A549 (cell line): Measurements from ENCODE around the gene TMX4. TPM values are rescaled to one million over a fixed set of nuclear protein-coding genes. Genes with fewer than 3 reads are reported as not detected.
"Not testable (repeated sequence)": the region's sequence is repeated elsewhere in the genome, so short reads cannot be mapped to it uniquely, and the experiment has no call there.

Source experiments
- ATAC-seq, 2 experiments: fragments of 200-7000 bp in 1 of 2; fragments of >200 bp in 1 of 2; cut with Nextera tagmentation in 1 of 2; cut with Tn5 transposase in 1 of 2; 3 replicates each; pipeline versions ENCODE4 v1.8.0 to v1.9.1; 2018 to 2020; ENCODE audit warnings: mild to moderate bottlenecking in 1 of 2, moderate library complexity in 1 of 2
- CTCF ChIA-PET: fragments of 300-600 bp; sonication (Branson Sonifier 250); formaldehyde crosslinking; extraction: SDS; loops from one replicate; lab custom pipeline; 2021; ENCODE audit warnings: antibody characterized with exemption, inconsistent platforms; lab: Yijun Ruan, JAX
- POLR2A ChIA-PET: fragments of 350-600 bp; formaldehyde crosslinking; extraction: SDS; loops from one replicate; lab custom pipeline; 2021; ENCODE audit warnings: antibody characterized with exemption, inconsistent platforms; lab: Yijun Ruan, JAX
- DNase-seq, 2 experiments: peaks; one replicate each; pipeline versions ENCODE4 v3.0.0 to v3.0.0-alpha.2; 2011 to 2016; ENCODE audit warnings: low read depth in 1 of 2, low spot score in 1 of 2
- FAIRE-seq: peaks from 2 replicates; lab custom pipeline; 2011; peaks lifted over from hg19 to GRCh38; lab: Jason Lieb, UNC
- H3K27ac ChIP-seq, 2 experiments: fragments of >200 bp; sonication (Bioruptor Twin); formaldehyde crosslinking; 3 replicates each; pipeline ENCODE4 v1.5.1; 2016 to 2017
- H3K4me1 ChIP-seq: fragments of >200 bp; sonication (Bioruptor Twin); formaldehyde crosslinking; 3 replicates; pipeline ENCODE4 v1.6.1; 2016
- H3K4me2 ChIP-seq: fragments of >200 bp; sonication (Bioruptor Twin); formaldehyde crosslinking; 3 replicates; pipeline ENCODE4 v1.6.1; 2016
- H3K4me3 ChIP-seq: fragments of >200 bp; sonication (Bioruptor Twin); formaldehyde crosslinking; 3 replicates; pipeline ENCODE4 v1.5.1; 2016
- H3K9me3 ChIP-seq: fragments of >200 bp; sonication (Bioruptor Twin); formaldehyde crosslinking; 3 replicates; pipeline ENCODE4 v1.6.1; 2016
- CBX2 ChIP-seq: fragments of 200-600 bp; sonication (generic); IDR thresholded peaks from 2 replicates; pipeline ENCODE4 v1.6.1; 2016; ENCODE audit warnings: low read depth, mild to moderate bottlenecking, borderline replicate concordance
- EHMT2 ChIP-seq: fragments of 200-600 bp; sonication (generic); IDR thresholded peaks from 2 replicates; pipeline ENCODE4 v1.6.1; 2016; ENCODE audit warnings: antibody characterized with exemption, low read depth, mild to moderate bottlenecking, moderate library complexity
- GATA3 ChIP-seq: IDR thresholded peaks from 2 replicates; pipeline ENCODE4 v1.6.1; 2012; ENCODE audit warnings: borderline replicate concordance
- HEYL ChIP-seq: fragments of 250-450 bp; sonication (Bioruptor Pico); IDR thresholded peaks from 2 replicates; pipeline ENCODE4 v1.8.0; 2021; ENCODE audit warnings: mild to moderate bottlenecking, moderate library complexity
- KDM1A ChIP-seq: fragments of 200-600 bp; sonication (generic); IDR thresholded peaks from 2 replicates; pipeline ENCODE4 v1.6.1; 2016; ENCODE audit warnings: low read depth, mild to moderate bottlenecking
- MYC ChIP-seq: IDR thresholded peaks from 2 replicates; pipeline ENCODE4 v1.6.1; 2012; ENCODE audit warnings: mild to moderate bottlenecking, inconsistent platforms, low read length, improper control_type of control experiment, borderline replicate concordance
- NFE2L2 ChIP-seq: fragments of 150-350 bp; conservative IDR thresholded peaks from 2 replicates; pipeline ENCODE4 v1.6.1; 2014; ENCODE audit warnings: low read length
- RARB ChIP-seq: fragments of 250-450 bp; sonication (Bioruptor Pico); IDR thresholded peaks from 2 replicates; pipeline ENCODE4 v1.8.0; 2021; ENCODE audit warnings: mild to moderate bottlenecking, moderate library complexity
- SREBF2 ChIP-seq: fragments of 450-650 bp; IDR thresholded peaks from 2 replicates; pipeline ENCODE4 v1.6.1; 2014; ENCODE audit warnings: mild to moderate bottlenecking, moderate library complexity
- TFCP2L1 ChIP-seq: fragments of 250-450 bp; sonication (Bioruptor Pico); IDR thresholded peaks from 2 replicates; pipeline ENCODE4 v1.5.0; 2021; ENCODE audit warnings: mild to moderate bottlenecking
- ZNF302 ChIP-seq: fragments of 250-450 bp; sonication (Bioruptor Pico); IDR thresholded peaks from 2 replicates; pipeline ENCODE4 v1.9.0; 2021; ENCODE audit warnings: inconsistent platforms, mild to moderate bottlenecking, moderate library complexity
- WGBS: methylation state at CpG from one replicate; pipeline ENCODE4 v1.1.6; 2017; ENCODE audit errors: missing lambda C conversion rate; 5-methylcytosine and 5-hydroxymethylcytosine counted together
- polyA plus RNA-seq, 4 experiments: library from polyadenylated mRNA; depleted of rRNA in 3 of 4; stranded (reverse); fragments of >200 nt; fragmentation: RNase III in 1 of 4; extraction: RNeasy Plus Mini Kit Qiagen cat#74134 plus additional on column Dnase treatment in 1 of 4; gene quantifications; 2 replicates in 3 of 4; 3 replicates in 1 of 4; pipeline ENCODE4 v1.2.3, GENCODE V29; 2011 to 2017
- TF ChIP-seq, protein P1 (sequence below): fragments of 150-350 bp; IDR thresholded peaks from 2 replicates; pipeline ENCODE4 v1.6.1; 2014; ENCODE audit warnings: low read depth, mild to moderate bottlenecking, low read length
- TF ChIP-seq, protein P2 (sequence below): fragments of >200 bp; sonication (Bioruptor Twin); formaldehyde crosslinking; IDR thresholded peaks from 3 replicates; pipeline ENCODE4 v1.5.1; 2016
- TF ChIP-seq, protein P3 (sequence below): IDR thresholded peaks from 2 replicates; pipeline ENCODE4 v1.6.1; 2012
- TF ChIP-seq, protein P4 (sequence below): fragments of 450-650 bp; IDR thresholded peaks from 2 replicates; pipeline ENCODE4 v1.6.1; 2014; ENCODE audit warnings: antibody characterized with exemption
- TF ChIP-seq, protein P5 (sequence below): IDR thresholded peaks from 2 replicates; pipeline ENCODE4 v1.6.1; 2012

The TMX4 gene
- polyA plus RNA-seq, 2 of the 4 experiments (the other 2 are of a cell fraction) = 12.4 to 21.1 TPM

DNA sequence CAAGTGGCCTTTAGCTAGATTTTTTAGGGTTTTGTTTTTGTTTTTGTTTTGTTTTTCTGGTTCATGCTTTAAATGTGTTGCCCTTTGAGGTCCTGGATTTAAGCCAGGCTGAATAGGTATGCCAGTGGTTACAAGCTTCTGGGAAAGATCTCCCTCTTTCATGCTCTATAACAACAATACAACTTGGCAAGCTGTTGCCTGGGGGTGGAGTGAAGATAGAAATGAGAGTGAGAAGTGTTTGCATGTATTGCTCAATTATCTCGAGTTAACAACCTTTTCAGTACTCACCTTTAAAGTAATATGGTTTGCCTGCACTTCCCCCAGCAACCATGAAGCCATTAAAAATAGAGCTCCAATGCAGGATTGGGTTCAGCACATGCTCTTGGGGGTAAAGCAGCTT, 60.1 kb downstream of the TMX4 start:
- TF ChIP-seq, protein P1, sequence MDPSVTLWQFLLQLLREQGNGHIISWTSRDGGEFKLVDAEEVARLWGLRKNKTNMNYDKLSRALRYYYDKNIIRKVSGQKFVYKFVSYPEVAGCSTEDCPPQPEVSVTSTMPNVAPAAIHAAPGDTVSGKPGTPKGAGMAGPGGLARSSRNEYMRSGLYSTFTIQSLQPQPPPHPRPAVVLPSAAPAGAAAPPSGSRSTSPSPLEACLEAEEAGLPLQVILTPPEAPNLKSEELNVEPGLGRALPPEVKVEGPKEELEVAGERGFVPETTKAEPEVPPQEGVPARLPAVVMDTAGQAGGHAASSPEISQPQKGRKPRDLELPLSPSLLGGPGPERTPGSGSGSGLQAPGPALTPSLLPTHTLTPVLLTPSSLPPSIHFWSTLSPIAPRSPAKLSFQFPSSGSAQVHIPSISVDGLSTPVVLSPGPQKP = no peak
- TF ChIP-seq, protein P2, sequence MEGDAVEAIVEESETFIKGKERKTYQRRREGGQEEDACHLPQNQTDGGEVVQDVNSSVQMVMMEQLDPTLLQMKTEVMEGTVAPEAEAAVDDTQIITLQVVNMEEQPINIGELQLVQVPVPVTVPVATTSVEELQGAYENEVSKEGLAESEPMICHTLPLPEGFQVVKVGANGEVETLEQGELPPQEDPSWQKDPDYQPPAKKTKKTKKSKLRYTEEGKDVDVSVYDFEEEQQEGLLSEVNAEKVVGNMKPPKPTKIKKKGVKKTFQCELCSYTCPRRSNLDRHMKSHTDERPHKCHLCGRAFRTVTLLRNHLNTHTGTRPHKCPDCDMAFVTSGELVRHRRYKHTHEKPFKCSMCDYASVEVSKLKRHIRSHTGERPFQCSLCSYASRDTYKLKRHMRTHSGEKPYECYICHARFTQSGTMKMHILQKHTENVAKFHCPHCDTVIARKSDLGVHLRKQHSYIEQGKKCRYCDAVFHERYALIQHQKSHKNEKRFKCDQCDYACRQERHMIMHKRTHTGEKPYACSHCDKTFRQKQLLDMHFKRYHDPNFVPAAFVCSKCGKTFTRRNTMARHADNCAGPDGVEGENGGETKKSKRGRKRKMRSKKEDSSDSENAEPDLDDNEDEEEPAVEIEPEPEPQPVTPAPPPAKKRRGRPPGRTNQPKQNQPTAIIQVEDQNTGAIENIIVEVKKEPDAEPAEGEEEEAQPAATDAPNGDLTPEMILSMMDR = no peak
- TF ChIP-seq NFE2L2 (no peak), MYC (no peak), SREBF2 (no peak), TFCP2L1 (CRISPR knock-in tag) (no peak), RARB (CRISPR knock-in tag) (no peak), HEYL (no peak), GATA3 (no peak)
- TF ChIP-seq, protein P3, sequence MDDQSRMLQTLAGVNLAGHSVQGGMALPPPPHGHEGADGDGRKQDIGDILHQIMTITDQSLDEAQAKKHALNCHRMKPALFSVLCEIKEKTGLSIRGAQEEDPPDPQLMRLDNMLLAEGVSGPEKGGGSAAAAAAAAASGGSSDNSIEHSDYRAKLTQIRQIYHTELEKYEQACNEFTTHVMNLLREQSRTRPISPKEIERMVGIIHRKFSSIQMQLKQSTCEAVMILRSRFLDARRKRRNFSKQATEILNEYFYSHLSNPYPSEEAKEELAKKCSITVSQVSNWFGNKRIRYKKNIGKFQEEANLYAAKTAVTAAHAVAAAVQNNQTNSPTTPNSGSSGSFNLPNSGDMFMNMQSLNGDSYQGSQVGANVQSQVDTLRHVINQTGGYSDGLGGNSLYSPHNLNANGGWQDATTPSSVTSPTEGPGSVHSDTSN = no peak
- WGBS = 0% methylated on average over 1 of the region's 1 CpG
- DNase-seq (no peak), ATAC-seq (no peak), FAIRE-seq (no peak)
- Histone ChIP-seq H3K9me3 (no peaks in the 10 kb centered on the region), H3K4me2 (no peak overlapping the region), H3K4me1 (no peaks in the 10 kb centered on the region), H3K4me3 (no peak overlapping the region), H3K27ac (no peak overlapping the region)
- CTCF ChIA-PET = interaction anchor here (1.0 to 1.4 kb wide), 2 partner anchors 8 to 33 kb away, joined by 3 read pairs; no protein-coding TSS in a partner anchor
- POLR2A ChIA-PET = no interaction called here

DNA sequence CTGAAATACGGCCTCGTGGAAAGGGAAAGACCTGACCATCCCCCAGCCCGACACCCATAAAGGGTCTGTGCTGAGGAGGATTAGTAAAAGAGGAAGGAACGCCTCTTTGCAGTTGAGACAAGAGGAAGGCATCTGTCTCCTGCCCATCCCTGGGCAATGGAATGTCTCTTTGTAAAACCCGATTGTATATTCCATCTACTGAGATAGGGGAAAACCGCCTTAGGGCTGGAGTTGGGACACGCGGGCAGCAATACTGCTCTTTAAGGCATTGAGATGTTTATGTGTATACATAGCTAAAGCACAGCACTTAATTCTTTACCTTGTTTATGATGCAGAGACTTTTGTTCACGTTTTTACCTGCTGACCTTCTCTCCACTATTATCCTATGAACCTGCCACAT, 63.0 kb downstream of the TMX4 start:
- POLR2A ChIA-PET, FAIRE-seq, H3K4me3 ChIP-seq, H3K4me1 ChIP-seq, H3K9me3 ChIP-seq, DNase-seq, ATAC-seq, H3K27ac ChIP-seq: not testable (repeated sequence)
- peak overlapping the region; percentile 27; the same call in 1 of the 3 replicates for H3K4me2 ChIP-seq
- WGBS = 9% methylated on average over 9 of the region's 9 CpGs
- CTCF ChIA-PET = interaction anchor here (0.5 kb wide), 1 partner anchor 14 kb away, joined by 3 read pairs; no protein-coding TSS in a partner anchor

DNA sequence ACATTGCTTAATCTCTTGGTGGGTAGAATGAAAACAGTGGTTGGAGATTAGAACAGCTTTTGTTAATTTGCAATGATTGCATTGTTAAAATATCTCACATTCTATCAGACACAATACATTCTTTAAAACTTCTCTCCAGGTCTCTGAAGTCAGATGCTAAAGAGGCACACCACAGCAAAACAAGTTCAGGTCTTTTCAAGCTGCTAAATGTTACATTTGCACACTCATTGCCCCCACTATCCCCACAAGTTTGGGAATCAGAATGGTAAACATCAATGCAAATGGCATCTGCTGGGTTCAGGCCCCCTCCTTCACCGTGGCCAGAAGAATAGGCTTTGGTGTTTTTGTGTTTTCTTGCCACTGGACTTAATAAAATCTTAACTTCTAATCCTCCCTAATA, 69.2 kb downstream of the TMX4 start:
- ChIA-PET POLR2A (no interaction called here), CTCF (interaction anchor here (0.7 kb wide), 1 partner anchor 14 kb away, joined by 3 read pairs; no protein-coding TSS in a partner anchor)
- WGBS = 5% methylated on average over 1 of the region's 1 CpG
- Histone ChIP-seq H3K4me2 (no peak overlapping the region), H3K4me1 (no peaks in the 10 kb centered on the region), H3K27ac (no peak overlapping the region), H3K4me3 (no peak overlapping the region), H3K9me3 (no peaks in the 10 kb centered on the region)
- no peak for ATAC-seq
- DNase-seq = no peak
- TF ChIP-seq, protein P3 = no peak
- TF ChIP-seq EHMT2 = no peak
- TF ChIP-seq ZNF302 (CRISPR knock-in tag) = no peak
- no peak for TF ChIP-seq CBX2
- TF ChIP-seq, protein P4, sequence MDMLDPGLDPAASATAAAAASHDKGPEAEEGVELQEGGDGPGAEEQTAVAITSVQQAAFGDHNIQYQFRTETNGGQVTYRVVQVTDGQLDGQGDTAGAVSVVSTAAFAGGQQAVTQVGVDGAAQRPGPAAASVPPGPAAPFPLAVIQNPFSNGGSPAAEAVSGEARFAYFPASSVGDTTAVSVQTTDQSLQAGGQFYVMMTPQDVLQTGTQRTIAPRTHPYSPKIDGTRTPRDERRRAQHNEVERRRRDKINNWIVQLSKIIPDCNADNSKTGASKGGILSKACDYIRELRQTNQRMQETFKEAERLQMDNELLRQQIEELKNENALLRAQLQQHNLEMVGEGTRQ = no peak
- TF ChIP-seq RARB (CRISPR knock-in tag) = no peak
- TF ChIP-seq KDM1A = no peak
- TF ChIP-seq, protein P5, sequence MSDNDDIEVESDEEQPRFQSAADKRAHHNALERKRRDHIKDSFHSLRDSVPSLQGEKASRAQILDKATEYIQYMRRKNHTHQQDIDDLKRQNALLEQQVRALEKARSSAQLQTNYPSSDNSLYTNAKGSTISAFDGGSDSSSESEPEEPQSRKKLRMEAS = no peak
- FAIRE-seq = no peak
